ENCODE data around the gene JADE3.
"Not testable (repeated sequence)": the region's sequence is repeated elsewhere in the genome, so short reads cannot be mapped to it uniquely, and the experiment has no call there.

JADE3 gene

DNA sequence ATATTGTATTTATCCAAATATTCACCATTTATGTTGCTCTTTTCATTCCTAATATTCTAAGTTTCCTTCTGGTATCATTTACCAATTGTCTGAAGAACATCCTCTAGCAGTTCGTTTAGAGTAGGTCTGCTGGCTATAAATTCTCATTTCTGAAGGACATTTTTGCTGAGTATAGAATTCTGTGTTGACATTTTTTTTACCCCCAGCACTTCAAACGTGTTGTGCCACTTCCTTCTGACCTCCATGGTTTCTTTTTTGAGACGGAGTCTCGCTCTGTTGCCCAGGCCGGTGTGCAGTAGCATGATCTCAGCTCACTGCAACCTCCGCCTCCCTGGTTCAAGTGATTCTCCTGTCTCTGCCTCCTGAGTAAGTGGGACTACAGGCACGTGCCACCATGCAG is 26.4 kb downstream of the JADE3 start:
- no peak for DNase-seq

- no peak for DNase-seq
These were observed 29.1 kb downstream of the JADE3 start for GRCh38 chrX:46941341-46941740.

DNA sequence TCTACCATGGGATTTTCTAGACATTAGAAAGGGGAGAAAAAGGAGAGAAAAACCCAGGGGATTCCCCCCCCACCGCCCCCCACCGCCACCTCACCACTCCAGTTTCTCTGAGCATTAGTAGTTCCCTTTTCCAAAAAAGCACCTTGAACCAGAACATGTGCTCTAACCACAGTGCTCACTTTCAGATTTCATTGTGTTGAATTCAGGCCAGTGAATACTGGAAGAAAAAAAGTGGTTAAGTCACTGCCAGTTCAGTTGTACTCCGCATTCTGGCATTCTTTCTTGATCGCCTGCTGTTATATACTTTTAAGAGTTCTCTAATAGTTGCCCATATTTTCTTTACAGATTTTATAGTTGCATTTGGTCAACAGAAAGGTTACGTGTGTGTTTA is 40.9 kb downstream of the JADE3 start:
- DNase-seq: no peak

DNA sequence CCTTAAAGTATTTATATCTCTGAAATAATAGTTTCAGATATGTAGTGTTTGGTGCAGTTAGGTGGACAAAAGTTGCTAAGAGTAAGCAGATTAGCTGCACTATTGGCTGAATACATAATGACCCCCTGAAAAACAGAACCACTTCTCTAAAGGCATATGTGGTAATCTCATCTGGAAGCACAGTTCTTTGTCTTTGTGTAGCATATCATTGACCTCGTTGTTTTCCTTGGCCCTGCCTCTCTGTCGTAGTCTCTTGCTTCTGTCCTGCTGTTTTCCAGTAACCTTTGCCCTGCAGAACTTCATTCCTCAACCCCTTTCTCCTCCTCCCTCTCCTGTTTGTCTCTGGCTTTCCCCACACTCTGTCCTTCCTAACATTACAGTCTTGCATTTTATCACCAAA is 41.4 kb downstream of the JADE3 start:
- DNase-seq: no peak

- no peak for DNase-seq
These were observed 42.5 kb downstream of the JADE3 start for GRCh38 chrX:46954716-46955115.

DNA sequence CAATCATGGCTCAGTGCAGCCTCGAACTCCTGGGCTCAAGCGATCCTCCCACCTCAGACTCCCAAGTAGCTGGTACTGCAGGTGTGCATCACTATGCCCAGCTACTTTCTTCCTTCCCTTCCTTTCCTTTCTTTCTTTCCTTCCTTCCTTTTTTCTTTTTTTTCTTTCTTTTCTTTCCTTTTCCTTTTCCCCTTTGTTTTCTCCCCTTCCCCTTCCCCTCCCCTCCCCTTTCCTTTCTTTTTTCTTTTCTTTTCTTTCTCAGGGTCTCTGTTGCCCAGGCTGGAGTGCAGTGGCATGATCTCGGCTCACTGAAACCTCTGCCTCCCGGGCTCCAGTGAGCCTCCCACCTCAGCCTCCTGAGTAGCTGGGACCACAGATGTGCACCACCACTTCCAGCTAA is 44.4 kb downstream of the JADE3 start:
- not testable (repeated sequence) for DNase-seq

GRCh38 chrX:46957297-46957696 is 45.1 kb downstream of the JADE3 start:
- DNase-seq: no peak

GRCh38 chrX:46959101-46959500 is 46.9 kb downstream of the JADE3 start:
- no peak for DNase-seq

- no peak for DNase-seq
These were observed 47.9 kb downstream of the JADE3 start for GRCh38 chrX:46959985-46960700.

DNA sequence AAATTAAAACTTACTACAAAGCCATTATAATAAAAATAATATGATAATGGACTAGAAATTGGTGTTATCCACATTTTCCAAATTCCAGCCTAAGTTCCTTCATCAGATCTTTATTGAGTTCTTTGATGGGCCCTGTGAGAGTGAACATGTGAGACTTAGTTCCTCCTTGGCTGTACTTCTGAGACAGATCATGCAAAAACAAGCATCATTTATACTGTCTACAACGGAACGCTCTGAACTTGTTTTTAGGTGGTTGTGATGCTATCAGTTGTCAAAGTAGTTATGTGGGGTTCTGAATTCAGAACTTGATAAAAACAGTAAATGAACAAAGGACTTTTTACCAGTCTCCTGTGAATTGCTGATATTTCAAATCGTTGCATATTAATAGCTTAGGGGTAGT is 48.9 kb downstream of the JADE3 start:
- DNase-seq: no peak

DNA sequence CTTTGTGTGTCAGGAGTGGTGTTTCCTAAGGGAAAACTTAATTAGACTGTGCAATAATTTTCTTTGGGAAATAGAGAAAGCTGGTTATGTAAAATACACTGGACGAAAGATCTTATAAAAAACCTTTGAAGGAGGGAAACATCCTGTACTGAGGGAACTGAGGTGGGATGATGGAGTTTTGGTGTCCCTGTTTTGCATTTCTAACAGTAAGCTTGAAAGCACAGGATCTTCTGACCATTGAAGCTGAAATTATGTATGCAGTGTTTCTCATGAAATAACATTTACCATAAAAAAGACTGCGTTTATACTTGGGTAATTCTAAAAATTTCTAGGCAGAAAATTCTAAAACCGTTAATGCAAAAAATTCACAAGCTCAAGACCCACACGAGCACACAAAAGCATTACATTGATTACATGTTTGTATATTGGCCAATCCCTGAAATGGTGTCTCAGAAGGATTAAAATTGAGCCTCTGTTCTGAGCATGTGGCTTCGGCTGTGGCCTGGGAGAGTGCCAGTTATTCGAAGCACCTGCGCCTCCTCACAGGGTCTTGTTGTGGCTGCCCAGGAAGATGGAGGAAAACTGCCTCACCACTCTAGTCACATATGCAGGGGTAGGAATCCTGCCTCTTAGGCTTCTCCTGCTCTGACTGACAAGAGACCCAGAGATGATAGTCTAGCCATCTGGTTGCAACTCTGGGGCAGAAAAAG is 49.5 kb downstream of the JADE3 start:
- no peak for DNase-seq

DNA sequence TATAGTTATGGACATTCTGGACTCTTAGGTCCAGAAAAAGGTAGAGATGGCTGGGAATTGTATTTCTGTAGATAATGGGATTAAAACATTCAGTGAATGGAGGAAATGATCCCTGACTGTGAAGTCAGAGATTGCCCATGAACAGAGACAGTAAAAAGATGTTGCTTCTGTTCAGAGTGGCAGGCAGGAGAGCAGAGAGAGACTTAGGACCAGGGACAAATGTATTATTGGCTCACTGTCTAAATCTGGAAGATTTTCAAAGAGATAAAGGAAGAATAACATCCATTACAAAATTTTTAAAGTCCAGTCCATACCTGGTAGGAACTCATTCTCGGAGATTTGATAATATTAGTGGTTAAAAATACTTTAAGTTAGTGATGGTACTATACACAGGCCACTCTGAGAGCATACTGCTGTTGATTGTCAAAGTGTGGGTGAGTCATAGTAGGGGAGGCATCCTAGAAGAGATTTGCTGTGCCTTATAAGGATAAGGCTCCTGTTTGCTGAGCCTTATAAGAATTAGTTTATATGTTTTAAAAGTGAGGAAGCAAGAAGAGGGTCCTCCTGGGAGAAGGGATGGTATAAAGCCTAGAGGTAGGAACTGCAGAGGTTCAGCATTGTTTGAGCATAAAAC is 53.0 kb downstream of the JADE3 start:
- DNase-seq: no peak

GRCh38 chrX:46967547-46967946 is 55.3 kb downstream of the JADE3 start:
- no peak for DNase-seq

DNA sequence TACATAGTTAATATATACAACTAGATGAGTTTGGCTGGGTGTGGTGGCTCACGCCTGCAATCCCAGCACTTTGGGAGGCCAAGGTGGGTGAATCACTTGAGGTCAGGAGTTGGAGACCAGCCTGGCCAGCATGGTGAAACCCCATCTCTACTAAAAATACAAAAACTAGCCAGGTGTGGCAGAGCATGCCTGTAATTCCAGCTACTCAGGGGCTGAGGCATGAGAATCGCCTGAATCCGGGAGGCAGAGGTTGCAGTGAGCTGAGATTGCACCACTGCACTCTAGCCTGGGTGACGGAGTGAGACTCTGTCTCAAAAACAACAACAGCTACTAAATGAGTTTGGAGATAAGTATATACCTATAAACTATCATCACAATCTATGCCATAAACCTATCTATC is 64.8 kb downstream of the JADE3 start:
- DNase-seq: not testable (repeated sequence)

DNA sequence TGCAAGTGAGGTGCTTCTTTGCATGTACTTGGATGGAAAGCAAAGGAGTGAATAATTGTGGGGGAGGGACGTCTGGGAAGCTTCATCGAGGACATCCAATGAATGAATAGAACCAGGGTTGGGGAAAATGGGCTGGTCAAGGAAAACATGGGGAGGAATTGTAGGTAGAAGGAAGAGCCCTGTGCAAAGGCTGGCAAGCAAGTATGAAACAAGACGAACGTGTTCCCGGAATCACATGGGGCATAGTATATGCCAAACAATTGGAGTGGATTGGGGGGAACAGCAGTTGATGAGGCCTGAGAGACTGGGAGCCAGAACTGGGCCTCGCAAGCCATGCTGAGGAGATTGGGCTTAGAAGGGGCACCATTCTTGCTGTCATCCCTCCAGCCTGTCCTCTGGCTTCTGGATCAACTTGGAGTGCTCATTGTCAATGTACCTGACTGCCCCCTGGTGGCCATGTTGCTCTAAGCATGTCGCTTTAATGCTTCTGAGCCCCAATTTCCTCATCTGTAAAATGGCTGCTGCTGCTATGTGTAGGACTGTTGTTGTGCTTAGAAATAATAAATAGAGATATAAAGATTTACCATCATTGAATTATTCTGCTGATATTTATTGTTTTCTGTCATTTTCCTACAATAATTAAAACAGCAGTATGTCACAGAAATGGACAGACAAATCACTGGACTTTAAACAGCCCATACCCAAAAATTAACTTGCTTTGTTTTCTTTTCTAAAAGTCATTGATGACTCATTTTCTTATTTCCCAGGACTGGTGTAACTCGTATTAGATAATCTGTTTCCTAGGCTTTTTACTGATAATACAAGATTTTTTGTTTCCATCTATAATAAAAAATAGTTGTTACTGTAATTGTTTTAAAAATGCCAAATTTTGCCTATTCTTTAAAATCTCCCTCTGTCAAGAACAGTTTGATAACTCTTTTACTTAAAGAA is 66.4 kb downstream of the JADE3 start:
- DNase-seq: no peak

DNA sequence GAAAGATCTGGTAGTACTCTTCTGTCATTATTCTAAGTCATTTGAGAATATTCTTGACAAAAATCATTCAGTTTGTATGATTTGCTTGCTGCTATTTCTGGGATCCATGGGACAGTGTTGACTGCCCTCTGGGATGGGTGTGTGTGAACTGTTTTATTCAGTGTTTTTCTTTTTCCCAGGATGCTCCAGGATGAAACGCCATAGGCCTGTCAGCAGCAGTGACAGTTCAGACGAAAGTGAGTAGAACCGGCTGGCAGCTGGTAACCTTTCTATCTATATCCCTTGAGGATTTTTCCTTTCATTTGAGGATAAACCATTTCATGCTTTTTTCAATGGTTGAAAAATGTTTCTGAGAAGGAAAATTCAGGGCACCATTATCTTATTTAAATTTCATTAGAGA is 72.5 kb downstream of the JADE3 start:
- no peak for DNase-seq

DNA sequence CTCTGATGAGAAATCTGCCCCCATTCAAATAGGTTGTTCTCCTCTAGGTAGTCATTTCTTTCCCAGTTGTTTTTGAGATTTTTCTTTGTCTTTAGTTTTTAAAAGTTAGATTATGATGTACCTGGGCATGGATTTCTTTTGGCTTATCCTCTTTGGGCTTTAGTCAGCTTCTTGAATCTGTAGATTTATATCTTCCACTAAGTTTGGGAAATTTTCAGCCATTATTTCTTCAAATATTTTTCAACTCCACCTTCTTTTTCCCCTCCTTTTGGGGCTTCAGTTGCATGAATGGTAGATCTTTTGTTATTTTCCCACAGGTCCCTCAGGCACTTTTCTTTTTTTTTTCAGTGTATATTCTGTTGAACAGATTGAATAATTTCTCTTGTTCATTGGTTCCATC is 77.3 kb downstream of the JADE3 start:
- DNase-seq: no peak

DNA sequence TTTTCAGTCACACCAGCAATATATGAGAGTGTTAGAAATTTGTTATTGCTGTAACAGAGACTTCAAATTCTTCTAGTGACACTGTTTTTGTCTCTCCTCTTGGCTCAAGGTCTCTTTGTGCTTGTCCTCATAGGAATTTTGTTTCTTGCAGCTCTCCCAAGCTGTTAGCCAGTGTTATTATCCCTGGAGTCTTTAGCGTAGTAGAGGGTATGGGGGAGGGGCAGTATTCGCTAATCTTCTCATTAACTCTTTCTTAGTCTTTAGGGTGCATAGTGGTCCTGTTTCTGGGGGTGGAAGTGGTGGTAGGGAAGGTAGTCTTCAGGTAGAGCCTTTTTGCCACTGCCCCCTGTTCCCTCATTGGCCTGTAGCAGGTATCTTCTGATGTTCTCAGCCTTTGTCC is 79.4 kb downstream of the JADE3 start:
- no peak for DNase-seq

DNA sequence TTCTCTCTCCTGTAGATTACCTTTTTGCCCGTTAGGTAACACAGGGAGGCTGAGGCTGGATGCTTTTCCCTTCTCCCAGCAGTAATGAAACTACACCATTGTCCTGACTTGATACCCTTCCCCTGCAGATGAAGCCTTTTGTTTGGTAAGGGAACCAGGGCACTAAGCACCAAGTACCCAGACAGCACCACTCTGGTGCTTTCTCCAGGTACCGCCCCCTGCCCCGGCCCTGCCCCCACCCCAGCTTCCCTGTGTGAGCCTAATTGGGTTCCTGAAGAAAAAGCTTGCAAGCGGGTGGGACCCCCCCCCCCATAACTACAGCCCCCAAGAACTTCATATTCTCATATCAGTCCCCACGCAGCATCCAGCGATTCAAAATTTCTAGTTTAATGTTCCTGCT is 79.8 kb downstream of the JADE3 start:
- DNase-seq: no peak

GRCh38 chrX:46994096-46994495 is 81.9 kb downstream of the JADE3 start:
- no peak for DNase-seq

DNA sequence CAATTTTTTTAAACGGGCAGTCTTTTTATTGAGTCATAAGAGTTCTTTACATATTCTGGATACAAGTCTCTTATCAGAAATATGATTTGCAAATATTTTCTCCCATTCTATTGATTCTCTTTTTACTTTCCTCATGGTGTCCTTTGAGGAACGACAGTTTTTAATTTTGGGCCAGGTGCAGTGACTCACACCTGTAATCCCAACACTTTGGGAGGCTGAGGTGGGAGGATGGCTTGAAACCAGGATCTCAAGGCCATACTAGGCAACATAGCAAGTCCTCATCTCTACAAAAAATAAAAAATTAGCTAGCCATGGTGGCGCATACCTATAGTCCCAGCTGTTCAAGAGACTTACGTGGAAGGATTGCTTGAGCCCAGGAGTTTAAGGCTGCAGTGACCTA is 99.9 kb downstream of the JADE3 start:
- no peak for DNase-seq

- no peak for DNase-seq
These were observed 114.0 kb downstream of the JADE3 start for GRCh38 chrX:47026198-47026597.

- no peak for DNase-seq
These were observed 118.1 kb downstream of the JADE3 start for GRCh38 chrX:47030339-47030738.
